GM18498 (cell line): ENCODE results near the gene TMEM98.
"Not testable (repeated sequence)": the region's sequence is repeated elsewhere in the genome, so short reads cannot be mapped to it uniquely, and the experiment has no call there.

Experiments
- ATAC-seq: cut with Tn5 transposase; IDR thresholded peaks from one replicate; pipeline ENCODE4 v1.9.1; 2021; ENCODE audit warnings: mild to moderate bottlenecking, moderate library complexity; ENCODE audit not compliant: unreplicated experiment

TMEM98 gene

GRCh38 chr17:32976605-32977004, 48.7 kb downstream of the TMEM98 start:
- ATAC-seq, result no peak

GRCh38 chr17:32980230-32980629, 52.3 kb downstream of the TMEM98 start:
- no peak for ATAC-seq

- ATAC-seq, result not testable (repeated sequence)
Measured at GRCh38 chr17:32981611-32982010, 53.7 kb downstream of the TMEM98 start.

GRCh38 chr17:32985050-32985756, 57.2 kb downstream of the TMEM98 start:
- no peak for ATAC-seq

GRCh38 chr17:32987453-32987805, 59.5 kb downstream of the TMEM98 start:
- not testable (repeated sequence) for ATAC-seq

GRCh38 chr17:32987868-32988267, 59.9 kb downstream of the TMEM98 start:
- ATAC-seq, result not testable (repeated sequence)

GRCh38 chr17:32988481-32989101, 60.6 kb downstream of the TMEM98 start:
- no peak for ATAC-seq

GRCh38 chr17:32992321-32993033, 64.5 kb downstream of the TMEM98 start:
- no peak for ATAC-seq

GRCh38 chr17:32993977-32994376, 66.0 kb downstream of the TMEM98 start:
- no peak for ATAC-seq
